ENCODE data around the gene NTN1. TPM values are rescaled to one million over a fixed set of nuclear protein-coding genes. Genes with fewer than 3 reads are reported as not detected.

NTN1 gene
- polyA plus RNA-seq, 1 donor from 2014 or later = 16.2 TPM

- H4K20me1 ChIP-seq (ENCODE audit: insufficient read depth) = no peaks in the 10 kb centered on the region
- H3K79me2 ChIP-seq (replicated peaks; ENCODE audit: insufficient read depth, low read length) = no peaks in the 10 kb centered on the region
- no peaks in the 10 kb centered on the region for H3K9me2 ChIP-seq (ENCODE audit: insufficient read depth, low read length)
- no peak overlapping the region for H3K27ac ChIP-seq (ENCODE audit: low read length)
- H3K9ac ChIP-seq (ENCODE audit: low read length) = no peak overlapping the region
- H3K4me2 ChIP-seq (ENCODE audit: low read length) = no peak overlapping the region
- no peaks in the 10 kb centered on the region for H3K27me3 ChIP-seq (ENCODE audit: insufficient read depth, low read depth, low read length)
- no peak overlapping the region for H3K4me3 ChIP-seq (ENCODE audit: low read length)
- H3K36me3 ChIP-seq (ENCODE audit: insufficient read depth, low read length) = no peaks in the 10 kb centered on the region
- no peak overlapping the region for H2AFZ ChIP-seq (ENCODE audit: low read depth, low read length)
- no peak for TF ChIP-seq SMC3 (conservative IDR thresholded peaks at IDR 0.05; ENCODE audit: poor library complexity)
- no peaks in the 10 kb centered on the region for H3K9me3 ChIP-seq (ENCODE audit: low read length)
- no peaks in the 10 kb centered on the region for H3F3A ChIP-seq (ENCODE audit: insufficient read depth, low read length, poor library complexity, severe bottlenecking)
Measured at GRCh38 chr17:9224485-9224884, 203.2 kb downstream of the NTN1 start.

- Histone ChIP-seq H3K4me3 (ENCODE audit: low read length) (no peak overlapping the region), H3K9me2 (ENCODE audit: insufficient read depth, low read length) (no peaks in the 10 kb centered on the region), H3K36me3 (ENCODE audit: insufficient read depth, low read length) (no peaks in the 10 kb centered on the region), H3K27ac (ENCODE audit: low read length) (no peak overlapping the region), H3K9me3 (ENCODE audit: low read length) (no peaks in the 10 kb centered on the region), H3F3A (ENCODE audit: insufficient read depth, low read length, poor library complexity, severe bottlenecking) (no peaks in the 10 kb centered on the region), H3K4me2 (ENCODE audit: low read length) (no peak overlapping the region), H3K27me3 (ENCODE audit: insufficient read depth, low read depth, low read length) (no peaks in the 10 kb centered on the region), H4K20me1 (ENCODE audit: insufficient read depth) (no peaks in the 10 kb centered on the region), H2AFZ (ENCODE audit: low read depth, low read length) (no peak overlapping the region), H3K79me2 (replicated peaks; ENCODE audit: insufficient read depth, low read length) (no peaks in the 10 kb centered on the region), H3K9ac (ENCODE audit: low read length) (no peak overlapping the region)
- peak; percentile 12 for TF ChIP-seq CTCF (IDR thresholded peaks at IDR 0.05; ENCODE audit: poor library complexity, severe bottlenecking)
- no peak for TF ChIP-seq REST (IDR thresholded peaks at IDR 0.05; ENCODE audit: borderline replicate concordance)
Measured at GRCh38 chr17:9225305-9226101, 204.2 kb downstream of the NTN1 start.

- no peaks in the 10 kb centered on the region for H3K36me3 ChIP-seq (ENCODE audit: insufficient read depth, low read length)
- no peaks in the 10 kb centered on the region for H3K9me2 ChIP-seq (ENCODE audit: insufficient read depth, low read length)
- no peak overlapping the region for H3K9ac ChIP-seq (ENCODE audit: low read length)
- H3K9me3 ChIP-seq (ENCODE audit: low read length) = no peaks in the 10 kb centered on the region
- H3K27ac ChIP-seq (ENCODE audit: low read length) = no peak overlapping the region
- H3K79me2 ChIP-seq (replicated peaks; ENCODE audit: insufficient read depth, low read length) = no peaks in the 10 kb centered on the region
- TF ChIP-seq MXI1 (conservative IDR thresholded peaks at IDR 0.05; ENCODE audit: poor library complexity, severe bottlenecking) (no peak), REST (IDR thresholded peaks at IDR 0.05; ENCODE audit: borderline replicate concordance) (no peak), RAD21 (conservative IDR thresholded peaks at IDR 0.05) (no peak), EP300 (conservative IDR thresholded peaks at IDR 0.05; ENCODE audit: poor library complexity, severe bottlenecking) (no peak), EZH2 (IDR thresholded peaks at IDR 0.05; ENCODE audit: borderline replicate concordance, insufficient read depth, low read length, poor library complexity, severe bottlenecking) (no peak), SMC3 (conservative IDR thresholded peaks at IDR 0.05; ENCODE audit: poor library complexity) (no peak), CTCF (IDR thresholded peaks at IDR 0.05; ENCODE audit: poor library complexity, severe bottlenecking) (no peak), TAF1 (IDR thresholded peaks at IDR 0.05; ENCODE audit: low read depth) (no peak), POLR2AphosphoS5 (IDR thresholded peaks at IDR 0.05) (no peak)
- H3K4me3 ChIP-seq (ENCODE audit: low read length) = no peak overlapping the region
- H3K27me3 ChIP-seq (ENCODE audit: insufficient read depth, low read depth, low read length) = no peaks in the 10 kb centered on the region
- no peak overlapping the region for H3K4me2 ChIP-seq (ENCODE audit: low read length)
- no peaks in the 10 kb centered on the region for H3F3A ChIP-seq (ENCODE audit: insufficient read depth, low read length, poor library complexity, severe bottlenecking)
- no peak overlapping the region for H2AFZ ChIP-seq (ENCODE audit: low read depth, low read length)
- H4K20me1 ChIP-seq (ENCODE audit: insufficient read depth) = no peaks in the 10 kb centered on the region
Measured at GRCh38 chr17:9226130-9226793, 205.0 kb downstream of the NTN1 start.

All from neural cell (in vitro differentiated cells).